Measurements from ENCODE around the gene TBX10. TPM values are rescaled to one million over a fixed set of nuclear protein-coding genes. Genes with fewer than 3 reads are reported as not detected.

TBX10 gene
- total RNA-seq, 4 donors from 2014 or later, result not detected

DNA sequence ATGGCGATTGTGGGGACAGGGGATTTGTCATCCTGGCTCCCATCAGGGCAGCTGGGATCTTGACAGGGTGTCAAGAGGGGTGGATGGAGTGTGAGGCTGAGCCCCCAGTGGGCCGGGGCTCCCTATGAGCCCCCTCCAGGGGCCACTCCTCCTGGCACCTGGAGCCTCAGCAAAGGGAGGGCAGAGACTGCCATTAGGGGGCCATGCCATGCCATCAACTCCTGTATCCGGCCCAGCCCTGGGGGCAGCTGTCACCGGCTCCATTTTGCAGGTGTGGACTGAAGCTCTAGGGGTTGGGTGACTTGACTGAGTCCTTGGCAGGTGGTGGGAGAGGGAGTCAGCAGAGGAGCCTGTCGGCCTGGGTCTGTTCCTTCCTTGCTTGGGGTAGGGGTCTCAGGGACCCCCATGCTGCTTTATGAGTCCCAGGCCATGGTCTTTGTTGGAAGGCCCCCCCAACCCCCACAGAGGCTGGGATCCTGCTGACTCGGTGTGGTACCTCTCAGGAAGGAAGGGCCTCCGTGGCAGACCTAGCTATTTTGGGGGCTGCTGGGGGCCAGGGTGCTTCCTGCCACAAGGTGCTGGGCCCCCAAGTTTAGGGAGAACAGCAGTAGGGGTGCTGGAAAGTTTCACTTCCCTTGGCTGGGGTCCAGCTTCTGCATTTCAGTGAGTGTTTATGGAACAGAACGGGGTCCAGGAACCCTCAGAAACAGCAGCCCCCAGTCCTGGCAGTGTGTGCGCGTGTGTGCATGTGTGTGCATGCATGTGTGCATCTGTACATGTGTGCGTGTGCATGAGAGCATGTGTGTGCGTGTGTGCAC lies 9.4 kb upstream of the TBX10 start:
- Histone ChIP-seq H3K36me3 (no peaks in the 10 kb centered on the region), H3K9me3 (no peaks in the 10 kb centered on the region), H3K27me3 (peaks cover 0 to 62% (median 4%) of the 10 kb centered on the region in 4 donors), H3K4me3 (no peak overlapping the region), H3K4me1 (no peaks in the 10 kb centered on the region), H3K27ac (replicated peaks in 1 of 4) (no peak overlapping the region)
- DNase-seq (ENCODE audit: extremely low spot score), result no peak
- TF ChIP-seq EP300 (IDR thresholded peaks at IDR 0.05) (no peak), POLR2AphosphoS5 (IDR thresholded peaks at IDR 0.05) (no peak), POLR2A (IDR thresholded peaks at IDR 0.05; ENCODE audit: low read depth) (no peak)
- TF ChIP-seq, protein P1, sequence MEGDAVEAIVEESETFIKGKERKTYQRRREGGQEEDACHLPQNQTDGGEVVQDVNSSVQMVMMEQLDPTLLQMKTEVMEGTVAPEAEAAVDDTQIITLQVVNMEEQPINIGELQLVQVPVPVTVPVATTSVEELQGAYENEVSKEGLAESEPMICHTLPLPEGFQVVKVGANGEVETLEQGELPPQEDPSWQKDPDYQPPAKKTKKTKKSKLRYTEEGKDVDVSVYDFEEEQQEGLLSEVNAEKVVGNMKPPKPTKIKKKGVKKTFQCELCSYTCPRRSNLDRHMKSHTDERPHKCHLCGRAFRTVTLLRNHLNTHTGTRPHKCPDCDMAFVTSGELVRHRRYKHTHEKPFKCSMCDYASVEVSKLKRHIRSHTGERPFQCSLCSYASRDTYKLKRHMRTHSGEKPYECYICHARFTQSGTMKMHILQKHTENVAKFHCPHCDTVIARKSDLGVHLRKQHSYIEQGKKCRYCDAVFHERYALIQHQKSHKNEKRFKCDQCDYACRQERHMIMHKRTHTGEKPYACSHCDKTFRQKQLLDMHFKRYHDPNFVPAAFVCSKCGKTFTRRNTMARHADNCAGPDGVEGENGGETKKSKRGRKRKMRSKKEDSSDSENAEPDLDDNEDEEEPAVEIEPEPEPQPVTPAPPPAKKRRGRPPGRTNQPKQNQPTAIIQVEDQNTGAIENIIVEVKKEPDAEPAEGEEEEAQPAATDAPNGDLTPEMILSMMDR (IDR thresholded peaks at IDR 0.05), result no peak
- WGBS, result 44% methylated on average over 7 of the region's 12 CpGs
- intact Hi-C loops (cut with DNase I), result no loop called here

DNA sequence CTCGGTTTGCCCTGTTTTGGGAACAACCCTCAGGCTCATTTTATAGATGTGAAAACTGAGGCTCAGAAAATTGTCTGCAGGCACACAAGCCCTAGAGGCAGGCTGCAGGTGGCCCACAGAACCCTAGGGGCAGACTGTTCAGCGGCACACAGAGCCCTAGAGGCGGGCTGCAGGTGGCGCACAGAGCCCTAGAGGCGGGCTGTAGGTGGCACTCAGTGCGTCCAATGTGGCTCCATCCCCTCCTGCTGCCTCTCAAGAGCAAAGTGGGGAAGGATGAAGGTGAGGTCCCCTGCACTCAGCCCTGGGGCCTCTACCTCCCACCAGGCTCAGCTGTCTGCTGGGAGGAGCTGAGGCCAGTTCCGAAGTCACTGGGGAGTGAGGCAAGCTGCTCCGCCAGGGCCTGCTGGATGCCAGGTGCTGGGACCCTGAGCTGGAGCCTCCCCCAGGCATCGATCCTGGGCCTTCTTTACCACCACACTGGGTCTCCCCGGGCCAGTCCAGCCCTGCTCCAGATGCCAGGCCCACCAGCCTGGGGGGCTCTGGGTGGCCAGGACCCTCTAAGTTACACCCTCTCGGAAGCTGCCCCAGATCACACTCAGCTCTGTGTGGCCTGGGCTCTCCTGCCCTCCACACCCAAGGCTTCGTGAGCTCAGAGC lies 8.7 kb upstream of the TBX10 start:
- TF ChIP-seq, protein P1 (IDR thresholded peaks at IDR 0.05), result no peak
- no peak for TF ChIP-seq POLR2A (IDR thresholded peaks at IDR 0.05; ENCODE audit: low read depth)
- no peak for DNase-seq (ENCODE audit: extremely low spot score)
- H3K4me3 ChIP-seq, result no peak overlapping the region
- WGBS, result 73% methylated on average over 6 of the region's 12 CpGs
- intact Hi-C loops (cut with DNase I), result no loop called here
- no peaks in the 10 kb centered on the region for H3K4me1 ChIP-seq
- no peaks in the 10 kb centered on the region for H3K36me3 ChIP-seq
- peaks cover 0 to 62% (median 4%) of the 10 kb centered on the region in 4 donors for H3K27me3 ChIP-seq
- no peak overlapping the region for H3K27ac ChIP-seq (replicated peaks in 1 of 4)
- H3K9me3 ChIP-seq, result no peaks in the 10 kb centered on the region

DNA sequence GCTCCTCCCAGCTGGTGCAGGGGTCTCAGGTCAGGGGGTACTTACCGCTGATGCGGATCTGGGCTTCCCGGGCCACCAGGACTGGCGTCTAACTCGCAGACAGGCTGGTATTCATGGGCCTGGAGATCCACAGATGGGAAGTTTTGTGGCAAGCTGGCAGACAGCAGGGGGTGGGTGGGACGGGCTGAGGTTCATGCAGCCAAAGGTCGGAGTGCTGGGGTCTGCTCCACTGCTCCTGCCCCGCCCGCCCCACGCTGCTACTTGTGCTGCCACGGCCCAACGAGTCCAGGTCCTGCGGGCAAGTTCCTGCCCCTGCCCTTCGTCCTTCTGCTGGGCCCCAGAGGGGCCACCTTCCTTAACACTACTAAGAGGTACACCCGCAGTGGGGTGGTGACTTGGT lies 7.9 kb upstream of the TBX10 start:
- H3K36me3 ChIP-seq, result no peaks in the 10 kb centered on the region
- intact Hi-C loops (cut with DNase I), result no loop called here
- no peaks in the 10 kb centered on the region for H3K9me3 ChIP-seq
- WGBS, result no CpG with 5 or more reads among the region's 15 CpGs
- H3K27ac ChIP-seq (replicated peaks in 1 of 4), result no peak overlapping the region
- no peak for DNase-seq (ENCODE audit: extremely low spot score)
- TF ChIP-seq POLR2AphosphoS5 (IDR thresholded peaks at IDR 0.05), result no peak
- TF ChIP-seq, protein P1 (IDR thresholded peaks at IDR 0.05), result no peak
- no peak for TF ChIP-seq POLR2A (IDR thresholded peaks at IDR 0.05; ENCODE audit: low read depth)
- no peak overlapping the region for H3K4me3 ChIP-seq
- no peaks in the 10 kb centered on the region for H3K4me1 ChIP-seq
- H3K27me3 ChIP-seq, result peaks cover 0 to 56% (median 4%) of the 10 kb centered on the region in 4 donors

DNA sequence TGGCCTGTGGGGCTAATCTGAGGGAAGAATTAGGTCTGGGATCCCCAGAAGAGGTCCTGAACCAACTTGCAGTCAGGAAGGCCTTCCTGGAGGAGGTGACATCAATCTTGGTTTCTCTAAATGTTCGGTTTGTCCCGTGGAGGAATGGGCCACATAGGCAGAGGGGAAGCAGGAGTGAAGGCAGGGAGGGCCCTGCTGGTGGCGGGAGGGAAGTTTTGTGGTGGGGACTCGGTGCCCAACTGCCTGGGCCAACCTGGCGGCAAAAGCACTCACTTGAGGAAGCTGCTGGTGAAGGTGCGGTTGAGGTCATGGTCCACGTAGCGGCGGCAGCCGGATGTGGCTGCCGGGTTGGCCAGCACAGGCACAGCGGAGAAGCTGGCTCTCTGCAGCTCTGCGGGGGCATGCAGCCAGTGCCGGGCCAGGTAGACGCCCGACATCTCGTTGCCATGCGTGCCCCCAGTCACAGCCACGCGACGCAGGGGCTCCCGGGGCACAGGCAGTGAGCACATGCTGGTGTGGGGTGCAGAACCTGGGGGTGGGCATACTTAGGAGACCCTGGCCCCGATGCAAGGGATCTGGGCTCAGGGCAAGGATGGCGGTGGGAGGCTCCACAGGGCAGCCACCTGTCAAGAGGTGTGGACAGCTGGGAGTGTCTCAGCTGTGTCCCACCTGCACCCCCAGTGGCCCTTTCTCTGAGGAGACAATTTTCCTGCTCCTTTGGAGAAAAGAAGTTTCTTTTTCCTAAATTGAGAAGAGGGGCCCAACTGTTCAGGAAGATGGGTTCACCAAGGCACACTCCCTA lies 7.2 kb upstream of the TBX10 start:
- Histone ChIP-seq H3K4me3 (no peak overlapping the region), H3K36me3 (no peaks in the 10 kb centered on the region), H3K27ac (replicated peaks in 1 of 4) (no peak overlapping the region), H3K9me3 (no peaks in the 10 kb centered on the region), H3K27me3 (peaks cover 0 to 56% (median 4%) of the 10 kb centered on the region in 4 donors), H3K4me1 (no peaks in the 10 kb centered on the region)
- no peak for DNase-seq (ENCODE audit: extremely low spot score)
- TF ChIP-seq, protein P1 (IDR thresholded peaks at IDR 0.05), result no peak
- TF ChIP-seq POLR2AphosphoS5 (IDR thresholded peaks at IDR 0.05) (no peak), EP300 (IDR thresholded peaks at IDR 0.05) (no peak), POLR2A (IDR thresholded peaks at IDR 0.05; ENCODE audit: low read depth) (no peak)
- 85% methylated on average over 17 of the region's 24 CpGs for WGBS
- intact Hi-C loops (cut with DNase I), result no loop called here
